CD14-positive monocyte (primary cell): ENCODE data around the gene NFATC2. TPM values are rescaled to one million over a fixed set of nuclear protein-coding genes. Genes with fewer than 3 reads are reported as not detected.

Experiments used
- DNase-seq, 3 donors: peaks; one replicate each; pipeline ENCODE4 v3.0.0-alpha.2; 2011 to 2022
- H2AFZ ChIP-seq: 2 replicates; pipeline ENCODE4 v1.6.0; 2012; ENCODE audit warnings: mild to moderate bottlenecking, low read depth, low read length, inconsistent platforms; ENCODE audit not compliant: insufficient read depth, poor library complexity, severe bottlenecking
- H3K27ac ChIP-seq, 2 donors: 1 replicate in 1 of 2; 2 replicates in 1 of 2; pipeline ENCODE4 v1.5.1; 2012 to 2013; ENCODE audit warnings: low read length in 2 of 2, control low read depth in 1 of 2, inconsistent platforms in 1 of 2, low read depth in 1 of 2, mild to moderate bottlenecking in 1 of 2
- H3K27me3 ChIP-seq, 2 donors: one replicate each; pipeline versions ENCODE4 v1.6.0 to v1.6.1; 2011 to 2013; ENCODE audit warnings: low read length in 2 of 2; ENCODE audit not compliant: control insufficient read depth in 2 of 2, insufficient read depth in 2 of 2
- H3K36me3 ChIP-seq, 2 donors: replicated peaks in 1 of 2; 1 replicate in 1 of 2; 2 replicates in 1 of 2; pipeline versions ENCODE4 v1.5.1 to v1.6.1; 2012 to 2013; ENCODE audit warnings: low read length in 2 of 2, control low read depth in 1 of 2, inconsistent platforms in 1 of 2, mild to moderate bottlenecking in 1 of 2; ENCODE audit not compliant: insufficient read depth in 2 of 2, control insufficient read depth in 1 of 2
- H3K4me1 ChIP-seq, 2 donors: 1 replicate in 1 of 2; 2 replicates in 1 of 2; pipeline versions ENCODE4 v1.5.1 to v1.6.1; 2012 to 2013; ENCODE audit warnings: low read length in 2 of 2, control low read depth in 1 of 2, inconsistent platforms in 1 of 2, mild to moderate bottlenecking in 1 of 2, moderate library complexity in 1 of 2; ENCODE audit not compliant: insufficient read depth in 2 of 2, control insufficient read depth in 1 of 2
- H3K4me2 ChIP-seq: replicated peaks from 2 replicates; pipeline ENCODE3; 2012; ENCODE audit warnings: low read length, moderate library complexity, mild to moderate bottlenecking; ENCODE audit not compliant: poor library complexity, severe bottlenecking; ENCODE audit errors: extremely low read depth
- H3K4me3 ChIP-seq, 3 experiments: fragments of 200-600 bp in 1 of 3; sonication (generic) in 1 of 3; replicated peaks in 1 of 3; 1 replicate in 2 of 3; 2 replicates in 1 of 3; pipeline ENCODE4 v1.5.1; 2011 to 2013; ENCODE audit warnings: low read length in 3 of 3, mild to moderate bottlenecking in 3 of 3, control low read depth in 2 of 3, low read depth in 2 of 3, inconsistent platforms in 1 of 3, moderate library complexity in 1 of 3
- H3K79me2 ChIP-seq: 2 replicates; pipeline ENCODE4 v1.6.0; 2012; ENCODE audit warnings: mild to moderate bottlenecking, control low read depth, inconsistent platforms, low read length, moderate library complexity; ENCODE audit not compliant: insufficient read depth
- H3K9ac ChIP-seq: 2 replicates; pipeline ENCODE4 v1.6.0; 2017; ENCODE audit warnings: low read length, mild to moderate bottlenecking; ENCODE audit not compliant: insufficient read depth, poor library complexity, severe bottlenecking
- H3K9me3 ChIP-seq, 2 donors: replicated peaks in 1 of 2; 1 replicate in 1 of 2; 2 replicates in 1 of 2; pipeline versions ENCODE4 v1.5.1 to v1.6.1; 2012 to 2013; ENCODE audit warnings: low read length in 2 of 2, control low read depth in 1 of 2; ENCODE audit not compliant: control insufficient read depth in 1 of 2, insufficient read depth in 1 of 2
- H4K20me1 ChIP-seq: 2 replicates; pipeline ENCODE4 v1.6.0; 2012; ENCODE audit warnings: mild to moderate bottlenecking, low read length, control low read depth, moderate library complexity; ENCODE audit not compliant: insufficient read depth
- H3K27ac Mint-ChIP-seq, 7 donors: one replicate each; pipeline ENCODE4 v1.8.0; 2020; ENCODE audit warnings: mild to moderate bottlenecking in 7 of 7, mixed read lengths in 7 of 7, moderate library complexity in 6 of 7, inconsistent platforms in 2 of 7
- H3K27me3 Mint-ChIP-seq, 3 donors: one replicate each; pipeline ENCODE4 v1.8.0; 2021 to 2022; ENCODE audit warnings: low read depth in 3 of 3, mild to moderate bottlenecking in 3 of 3, mixed read lengths in 3 of 3, moderate library complexity in 3 of 3, inconsistent platforms in 1 of 3
- H3K36me3 Mint-ChIP-seq, 2 donors: one replicate each; pipeline ENCODE4 v1.8.0; 2020; ENCODE audit warnings: mixed read lengths in 2 of 2, inconsistent platforms in 1 of 2, mild to moderate bottlenecking in 1 of 2
- H3K4me1 Mint-ChIP-seq: one replicate; pipeline ENCODE4 v1.8.0; 2020; ENCODE audit warnings: mild to moderate bottlenecking, mixed read lengths
- H3K4me3 Mint-ChIP-seq, 2 donors: one replicate each; pipeline ENCODE4 v1.8.0; 2020; ENCODE audit warnings: mild to moderate bottlenecking in 2 of 2, mixed read lengths in 2 of 2, moderate library complexity in 1 of 2
- H3K9me3 Mint-ChIP-seq, 7 donors: one replicate each; pipeline ENCODE4 v1.8.0; 2020 to 2022; ENCODE audit warnings: mixed read lengths in 7 of 7, mild to moderate bottlenecking in 6 of 7, moderate library complexity in 6 of 7, inconsistent platforms in 2 of 7
- CTCF ChIP-seq: fragments of 200-600 bp; IDR thresholded peaks from one replicate; pipeline ENCODE4 v1.8.0; 2022; ENCODE audit warnings: antibody characterized with exemption, mild to moderate bottlenecking
- WGBS: methylation state at CpG from one replicate; pipeline ENCODE4 v1.1.5; 2013; ENCODE audit warnings: missing lambda C conversion rate; ENCODE audit not compliant: insufficient coverage; 5-methylcytosine and 5-hydroxymethylcytosine counted together
- intact Hi-C, 2 donors: fragments of 100-400 bp; cut with micrococcal nuclease; formaldehyde crosslinking; loops; one replicate each; pipeline versions ENCODE4 v1.15.0 to v1.15.1; 2023
- polyA plus RNA-seq, 3 donors: library from polyadenylated mRNA; depleted of rRNA in 1 of 3; unstranded in 2 of 3; stranded (reverse) in 1 of 3; fragments of 300-500 nt in 2 of 3; fragments of >200 nt in 1 of 3; fragmentation: Illumina TruSeq in 2 of 3; gene quantifications; 1 replicate in 2 of 3; 2 replicates in 1 of 3; pipeline ENCODE4 v1.2.3, GENCODE V29; 2012 to 2021

Gene NFATC2
- polyA plus RNA-seq, 3 donors = 0.03 to 0.18 (median 0.11) TPM

GRCh38 chr20:51387125-51387875 lies 155.2 kb downstream of the NFATC2 start:
- H3K4me1 Mint-ChIP-seq = no peaks in the 10 kb centered on the region
- Histone ChIP-seq H3K36me3 (no peaks in the 10 kb centered on the region), H3K9me3 (no peaks in the 10 kb centered on the region), H3K79me2 (no peaks in the 10 kb centered on the region), H2AFZ (no peak overlapping the region), H3K4me3 (no peak overlapping the region), H3K4me1 (no peaks in the 10 kb centered on the region), H3K9ac (no peak overlapping the region), H3K27me3 (no peaks in the 10 kb centered on the region), H4K20me1 (no peaks in the 10 kb centered on the region), H3K27ac (no peak overlapping the region), H3K4me2 (no peak overlapping the region)
- no peak overlapping the region for H3K4me3 Mint-ChIP-seq
- peaks cover 0 to 1% (median 0%) of the 10 kb centered on the region in 3 donors for H3K27me3 Mint-ChIP-seq
- DNase-seq = no peak
- no peak overlapping the region for H3K27ac Mint-ChIP-seq
- 92% methylated on average over 6 of the region's 9 CpGs for WGBS
- intact Hi-C loops = loop anchor here (5.0 to 10.0 kb wide), 2 partner anchors 205 to 208 kb away; no protein-coding TSS in a partner anchor
- TF ChIP-seq CTCF = no peak
- no peaks in the 10 kb centered on the region for H3K36me3 Mint-ChIP-seq
- H3K9me3 Mint-ChIP-seq = no peaks in the 10 kb centered on the region

- Histone ChIP-seq H3K4me3 (no peak overlapping the region), H4K20me1 (no peaks in the 10 kb centered on the region), H3K36me3 (no peaks in the 10 kb centered on the region), H3K4me2 (no peak overlapping the region), H2AFZ (no peak overlapping the region), H3K27ac (no peak overlapping the region), H3K79me2 (no peaks in the 10 kb centered on the region), H3K27me3 (no peaks in the 10 kb centered on the region), H3K4me1 (no peaks in the 10 kb centered on the region), H3K9ac (no peak overlapping the region), H3K9me3 (no peaks in the 10 kb centered on the region)
- Mint-ChIP-seq H3K4me1 (no peaks in the 10 kb centered on the region), H3K27me3 (peaks cover 0 to 1% (median 0%) of the 10 kb centered on the region in 3 donors), H3K36me3 (no peaks in the 10 kb centered on the region), H3K9me3 (no peaks in the 10 kb centered on the region), H3K4me3 (no peak overlapping the region), H3K27ac (no peak overlapping the region)
- no peak for TF ChIP-seq CTCF
- intact Hi-C loops = loop anchor here (5.0 to 10.0 kb wide), 2 partner anchors 206 to 208 kb away; no protein-coding TSS in a partner anchor
- DNase-seq = no peak
- WGBS = 100% methylated on average over 1 of the region's 4 CpGs
Measured at GRCh38 chr20:51386586-51386985, 155.9 kb downstream of the NFATC2 start.
